H9 (cell line): ENCODE data around the gene APRT. TPM values are rescaled to one million over a fixed set of nuclear protein-coding genes. Genes with fewer than 3 reads are reported as not detected.

Experiments
- DNase-seq: peaks from one replicate; pipeline ENCODE4 v3.0.0-alpha.2; 2017
- H2AFZ ChIP-seq: one replicate; pipeline ENCODE4 v1.6.1; 2013; ENCODE audit warnings: mild to moderate bottlenecking, low read length, control low read depth, moderate library complexity
- H2AK5ac ChIP-seq: 2 replicates; pipeline ENCODE4 v1.6.1; 2013; ENCODE audit warnings: low read length, control low read depth, mixed read lengths; ENCODE audit not compliant: insufficient read length
- H2BK120ac ChIP-seq: one replicate; pipeline ENCODE4 v1.6.1; 2013; ENCODE audit warnings: low read depth, mild to moderate bottlenecking, low read length, control low read depth, inconsistent platforms; ENCODE audit not compliant: poor library complexity, severe bottlenecking
- H2BK12ac ChIP-seq: 2 replicates; pipeline ENCODE4 v1.6.1; 2013; ENCODE audit warnings: low read length, control low read depth, mixed read lengths, low read depth; ENCODE audit not compliant: insufficient read length
- H2BK15ac ChIP-seq: 2 replicates; pipeline ENCODE4 v1.6.1; 2013; ENCODE audit warnings: low read depth, low read length, control low read depth
- H2BK20ac ChIP-seq: one replicate; pipeline ENCODE4 v1.6.1; 2013; ENCODE audit warnings: low read depth, mild to moderate bottlenecking, low read length, control low read depth, inconsistent platforms; ENCODE audit not compliant: poor library complexity, severe bottlenecking
- H2BK5ac ChIP-seq: 2 replicates; pipeline ENCODE4 v1.6.1; 2013; ENCODE audit warnings: low read length, control low read depth, mixed read lengths; ENCODE audit not compliant: insufficient read length
- H3K14ac ChIP-seq: 2 replicates; pipeline ENCODE4 v1.6.1; 2013; ENCODE audit warnings: low read length, control low read depth; ENCODE audit not compliant: insufficient read depth
- H3K18ac ChIP-seq: 2 replicates; pipeline ENCODE4 v1.6.1; 2013; ENCODE audit warnings: low read depth, mild to moderate bottlenecking, mixed read lengths, low read length, control low read depth; ENCODE audit not compliant: insufficient read length
- H3K23ac ChIP-seq: 2 replicates; pipeline ENCODE4 v1.6.1; 2013; ENCODE audit warnings: low read length, control low read depth, mixed read lengths, low read depth; ENCODE audit not compliant: insufficient read length
- H3K23me2 ChIP-seq: 2 replicates; pipeline ENCODE4 v1.6.1; 2013; ENCODE audit warnings: low read depth, mild to moderate bottlenecking, mixed read lengths, low read length, control low read depth; ENCODE audit not compliant: insufficient read length, poor library complexity, severe bottlenecking
- H3K27ac ChIP-seq: 2 replicates; pipeline ENCODE4 v1.5.1; 2013; ENCODE audit warnings: low read length, control low read depth, mixed read lengths, low read depth; ENCODE audit not compliant: insufficient read length
- H3K27me3 ChIP-seq: 2 replicates; pipeline ENCODE4 v1.6.1; 2013; ENCODE audit warnings: low read length, control low read depth, inconsistent platforms; ENCODE audit not compliant: insufficient read depth
- H3K4ac ChIP-seq: 2 replicates; pipeline ENCODE4 v1.6.1; 2013; ENCODE audit warnings: low read depth, mild to moderate bottlenecking, control low read depth, inconsistent platforms, low read length, moderate library complexity
- H3K4me1 ChIP-seq: 2 replicates; pipeline ENCODE4 v1.6.1; 2013; ENCODE audit warnings: low read length, control low read depth, inconsistent platforms; ENCODE audit not compliant: insufficient read depth
- H3K4me2 ChIP-seq: 2 replicates; pipeline ENCODE4 v1.6.1; 2013; ENCODE audit warnings: low read length, control low read depth, mixed read lengths; ENCODE audit not compliant: insufficient read length, insufficient read depth
- H3K56ac ChIP-seq: 2 replicates; pipeline ENCODE4 v1.6.1; 2013; ENCODE audit warnings: low read depth, mild to moderate bottlenecking, mixed read lengths, low read length, control low read depth; ENCODE audit not compliant: insufficient read length
- H3K79me1 ChIP-seq: 2 replicates; pipeline ENCODE4 v1.6.1; 2013; ENCODE audit warnings: low read depth, mild to moderate bottlenecking, moderate library complexity, low read length, control low read depth, inconsistent platforms; ENCODE audit not compliant: insufficient read depth, poor library complexity, severe bottlenecking
- H3K79me2 ChIP-seq: 2 replicates; pipeline ENCODE4 v1.6.1; 2013; ENCODE audit warnings: low read length, control low read depth, inconsistent platforms; ENCODE audit not compliant: insufficient read depth
- H3K9ac ChIP-seq: 2 replicates; pipeline ENCODE4 v1.6.1; 2013; ENCODE audit warnings: low read length, control low read depth, mixed read lengths; ENCODE audit not compliant: insufficient read length; ENCODE audit errors: extremely low read depth
- H3K9me3 ChIP-seq: one replicate; pipeline ENCODE4 v1.6.1; 2013; ENCODE audit warnings: low read depth, low read length, inconsistent platforms; ENCODE audit not compliant: control insufficient read depth
- H3T11ph ChIP-seq: one replicate; pipeline ENCODE4 v1.6.1; 2013; ENCODE audit warnings: mild to moderate bottlenecking, low read length, control low read depth, inconsistent platforms
- H4K20me1 ChIP-seq: one replicate; pipeline ENCODE4 v1.6.1; 2013; ENCODE audit not compliant: control insufficient read depth, insufficient read length, insufficient read depth
- H4K5ac ChIP-seq: 2 replicates; pipeline ENCODE4 v1.6.1; 2013; ENCODE audit warnings: low read depth, mild to moderate bottlenecking, mixed read lengths, low read length, control low read depth; ENCODE audit not compliant: insufficient read length
- H4K8ac ChIP-seq: replicated peaks from 2 replicates; pipeline ENCODE4 v1.6.1; 2013; ENCODE audit warnings: low read length, control low read depth, mixed read lengths, low read depth; ENCODE audit not compliant: insufficient read length
- H4K91ac ChIP-seq: 2 replicates; pipeline ENCODE4 v1.6.1; 2013; ENCODE audit warnings: low read depth, mild to moderate bottlenecking, moderate library complexity, mixed read lengths, low read length, control low read depth; ENCODE audit not compliant: insufficient read length
- H3K27ac Mint-ChIP-seq, 3 experiments: 2 replicates in 2 of 3; 3 replicates in 1 of 3; pipeline ENCODE4 v1.8.0; 2020 to 2021; ENCODE audit warnings: mixed read lengths in 3 of 3, mild to moderate bottlenecking in 1 of 3, moderate library complexity in 1 of 3
- H3K27me3 Mint-ChIP-seq: 2 replicates; pipeline ENCODE4 v1.8.0; 2021; ENCODE audit warnings: low read depth, mild to moderate bottlenecking, moderate library complexity, mixed read lengths
- H3K36me3 Mint-ChIP-seq, 3 experiments: 2 replicates in 2 of 3; 3 replicates in 1 of 3; pipeline ENCODE4 v1.8.0; 2020 to 2021; ENCODE audit warnings: low read depth in 3 of 3, mixed read lengths in 3 of 3; ENCODE audit not compliant: insufficient read depth in 1 of 3
- H3K4me1 Mint-ChIP-seq, 2 experiments: 2 replicates each; pipeline ENCODE4 v1.8.0; 2020; ENCODE audit warnings: mixed read lengths in 2 of 2
- H3K4me3 Mint-ChIP-seq, 2 experiments: 2 replicates in 1 of 2; 3 replicates in 1 of 2; pipeline ENCODE4 v1.8.0; 2020 to 2021; ENCODE audit warnings: mild to moderate bottlenecking in 2 of 2, mixed read lengths in 2 of 2, moderate library complexity in 1 of 2
- H3K9me3 Mint-ChIP-seq, 2 experiments: 2 replicates in 1 of 2; 3 replicates in 1 of 2; pipeline ENCODE4 v1.8.0; 2020; ENCODE audit warnings: mild to moderate bottlenecking in 2 of 2, mixed read lengths in 2 of 2, moderate library complexity in 1 of 2
- CTCF ChIP-seq: fragments of 200-600 bp; sonication (generic); conservative IDR thresholded peaks from 3 replicates; pipeline ENCODE4 v1.8.0; 2021; ENCODE audit warnings: antibody characterized with exemption, mild to moderate bottlenecking
- WGBS: extraction: QIAGEN DNeasy Blood & Tissue Kit; methylation state at CpG from one replicate; pipeline ENCODE4 v1.1.7; 2013; ENCODE audit warnings: missing lambda C conversion rate, low lambda C conversion rate, mixed read lengths; ENCODE audit not compliant: insufficient read length; ENCODE audit errors: extremely low coverage; 5-methylcytosine and 5-hydroxymethylcytosine counted together
- total RNA-seq: library from RNA; stranded (reverse); gene quantifications from 2 replicates; pipeline ENCODE4 v1.2.1, GENCODE V29; 2021

APRT gene
- total RNA-seq, 1 experiment from 2014 or later: 246 TPM

- Mint-ChIP-seq H3K4me1 (peaks cover 30 to 58% of the 10 kb centered on the region in 2 experiments), H3K36me3 (no peaks in the 10 kb centered on the region), H3K27ac (peak overlapping the region in 1 of 3 experiments; percentile 59; a peak in 1 of 7 replicates), H3K27me3 (no peaks in the 10 kb centered on the region), H3K4me3 (no peak overlapping the region), H3K9me3 (no peaks in the 10 kb centered on the region)
- Histone ChIP-seq H3K9me3 (no peaks in the 10 kb centered on the region), H3K9ac (no peak overlapping the region), H2BK5ac (no peak overlapping the region), H4K8ac (no peak overlapping the region), H4K91ac (no peak overlapping the region), H2AFZ (no peak overlapping the region), H3T11ph (no peak overlapping the region), H4K20me1 (no peaks in the 10 kb centered on the region), H3K27me3 (no peaks in the 10 kb centered on the region), H2BK12ac (no peak overlapping the region), H3K79me1 (no peaks in the 10 kb centered on the region), H2BK15ac (no peak overlapping the region), H3K79me2 (no peaks in the 10 kb centered on the region), H4K5ac (no peak overlapping the region), H3K23ac (no peak overlapping the region), H3K4me1 (no peaks in the 10 kb centered on the region), H2BK120ac (no peak overlapping the region), H3K14ac (no peak overlapping the region), H3K4ac (no peak overlapping the region), H3K4me2 (no peak overlapping the region), H3K27ac (no peak overlapping the region), H3K23me2 (no peaks in the 10 kb centered on the region), H2AK5ac (no peak overlapping the region), H3K18ac (no peak overlapping the region), H3K56ac (no peak overlapping the region), H2BK20ac (no peak overlapping the region)
- no peak for DNase-seq
- TF ChIP-seq CTCF: no peak
- WGBS: no CpG with 5 or more reads among the region's 12 CpGs
Observed at GRCh38 chr16:88773812-88774291, 37.9 kb downstream of the APRT start.
